AG04449 (cell line): ENCODE results near the gene SMOC2.

Experiments
- CTCF ChIA-PET: fragments of 350-600 bp; formaldehyde crosslinking; extraction: SDS; loops from one replicate; lab custom pipeline; 2021; ENCODE audit warnings: antibody characterized with exemption; lab: Yijun Ruan, JAX
- POLR2A ChIA-PET: fragments of 400-600, 350-600 bp; formaldehyde crosslinking; extraction: SDS; loops from one replicate; lab custom pipeline; 2020; ENCODE audit warnings: antibody characterized with exemption, inconsistent platforms; lab: Yijun Ruan, JAX
- DNase-seq: peaks from one replicate; pipeline ENCODE4 v3.0.0-alpha.2; 2010; ENCODE audit warnings: low read depth, low spot score
- H3K4me3 ChIP-seq: 2 replicates; pipeline ENCODE4 v1.5.1; 2011; ENCODE audit warnings: low read depth, mild to moderate bottlenecking, control low read depth, low read length
- CTCF ChIP-seq: IDR thresholded peaks from one replicate; pipeline ENCODE4 v1.5.1; 2011; ENCODE audit warnings: mild to moderate bottlenecking, moderate library complexity, low read length, control low read depth, inconsistent platforms; ENCODE audit not compliant: insufficient read depth; ENCODE audit errors: missing control alignments

Gene SMOC2

GRCh38 chr6:168468045-168468444 is 27.1 kb downstream of the SMOC2 start:
- POLR2A ChIA-PET, result no interaction called here
- CTCF ChIA-PET, result no interaction called here
- no peak overlapping the region for H3K4me3 ChIP-seq
- no peak for DNase-seq
- no peak for TF ChIP-seq CTCF

GRCh38 chr6:168469521-168469920 is 28.5 kb downstream of the SMOC2 start:
- no peak for DNase-seq
- ChIA-PET POLR2A (no interaction called here), CTCF (no interaction called here)
- TF ChIP-seq CTCF, result no peak
- H3K4me3 ChIP-seq, result no peak overlapping the region

GRCh38 chr6:168469926-168470325 is 28.9 kb downstream of the SMOC2 start:
- no peak overlapping the region for H3K4me3 ChIP-seq
- ChIA-PET POLR2A (no interaction called here), CTCF (no interaction called here)
- TF ChIP-seq CTCF, result no peak
- DNase-seq, result no peak

GRCh38 chr6:168472363-168472762 is 31.4 kb downstream of the SMOC2 start:
- CTCF ChIA-PET, result no interaction called here
- no peak for TF ChIP-seq CTCF
- no peak overlapping the region for H3K4me3 ChIP-seq
- DNase-seq, result no peak
- POLR2A ChIA-PET, result no interaction called here

GRCh38 chr6:168473197-168473596 is 32.2 kb downstream of the SMOC2 start:
- TF ChIP-seq CTCF, result no peak
- DNase-seq, result no peak
- POLR2A ChIA-PET, result no interaction called here
- H3K4me3 ChIP-seq, result no peak overlapping the region
- CTCF ChIA-PET, result no interaction called here

GRCh38 chr6:168475188-168476013 is 34.4 kb downstream of the SMOC2 start:
- DNase-seq, result no peak
- POLR2A ChIA-PET, result no interaction called here
- H3K4me3 ChIP-seq, result no peak overlapping the region
- no peak for TF ChIP-seq CTCF
- CTCF ChIA-PET, result no interaction called here
